Neural cell (in vitro differentiated cells): ENCODE results near the gene RFC4.

ENCODE experiments used
- MXI1 ChIP-seq: fragments of 450-650 bp; conservative IDR thresholded peaks from 2 replicates; pipeline ENCODE4 v1.6.1; 2014; ENCODE audit warnings: antibody characterized with exemption, mild to moderate bottlenecking; ENCODE audit not compliant: poor library complexity, severe bottlenecking
- TF ChIP-seq, protein P1 (sequence below): fragments of 450-650 bp; IDR thresholded peaks from 2 replicates; pipeline ENCODE4 v1.5.1; 2014; ENCODE audit warnings: antibody characterized with exemption, mild to moderate bottlenecking, moderate library complexity; ENCODE audit not compliant: poor library complexity, severe bottlenecking

DNA sequence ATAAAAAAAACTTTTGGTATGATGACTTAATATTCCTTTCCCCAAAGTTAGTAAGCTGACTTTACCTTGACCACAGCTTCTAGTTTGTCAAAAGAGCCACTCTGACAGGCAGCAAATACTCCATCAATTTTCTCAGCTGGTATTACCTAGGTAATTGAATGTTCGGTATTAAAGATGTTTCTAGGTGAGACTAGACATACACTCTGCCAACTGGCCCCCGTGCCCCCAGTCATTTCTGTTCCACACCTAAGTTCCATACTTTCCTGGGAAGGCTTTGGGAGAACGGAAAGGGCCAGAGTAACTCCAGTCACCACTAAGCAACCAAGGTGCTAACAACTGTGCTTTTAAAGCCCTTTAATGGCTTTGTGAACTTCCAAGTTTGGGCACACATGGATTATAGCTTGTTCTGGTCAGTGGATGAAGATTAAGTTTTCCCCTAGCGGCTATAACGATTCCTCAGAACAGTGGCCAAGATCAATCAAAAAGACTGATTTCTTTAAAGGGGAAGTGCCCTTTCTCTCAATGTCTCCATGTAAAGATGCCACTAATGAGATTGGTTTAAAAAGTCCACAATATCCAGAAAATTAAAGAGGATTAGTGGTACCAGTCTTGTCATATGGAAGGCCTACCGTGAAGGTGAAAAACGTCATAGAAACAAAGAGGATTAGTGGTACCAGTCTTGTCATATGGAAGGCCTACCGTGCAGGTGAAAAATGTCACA is 15.9 kb downstream of the RFC4 start:
- TF ChIP-seq MXI1: no peak
- TF ChIP-seq, protein P1, sequence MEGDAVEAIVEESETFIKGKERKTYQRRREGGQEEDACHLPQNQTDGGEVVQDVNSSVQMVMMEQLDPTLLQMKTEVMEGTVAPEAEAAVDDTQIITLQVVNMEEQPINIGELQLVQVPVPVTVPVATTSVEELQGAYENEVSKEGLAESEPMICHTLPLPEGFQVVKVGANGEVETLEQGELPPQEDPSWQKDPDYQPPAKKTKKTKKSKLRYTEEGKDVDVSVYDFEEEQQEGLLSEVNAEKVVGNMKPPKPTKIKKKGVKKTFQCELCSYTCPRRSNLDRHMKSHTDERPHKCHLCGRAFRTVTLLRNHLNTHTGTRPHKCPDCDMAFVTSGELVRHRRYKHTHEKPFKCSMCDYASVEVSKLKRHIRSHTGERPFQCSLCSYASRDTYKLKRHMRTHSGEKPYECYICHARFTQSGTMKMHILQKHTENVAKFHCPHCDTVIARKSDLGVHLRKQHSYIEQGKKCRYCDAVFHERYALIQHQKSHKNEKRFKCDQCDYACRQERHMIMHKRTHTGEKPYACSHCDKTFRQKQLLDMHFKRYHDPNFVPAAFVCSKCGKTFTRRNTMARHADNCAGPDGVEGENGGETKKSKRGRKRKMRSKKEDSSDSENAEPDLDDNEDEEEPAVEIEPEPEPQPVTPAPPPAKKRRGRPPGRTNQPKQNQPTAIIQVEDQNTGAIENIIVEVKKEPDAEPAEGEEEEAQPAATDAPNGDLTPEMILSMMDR: no peak
